Transverse colon (tissue), 4 donors: ENCODE measurements around the gene PYGB. TPM values are rescaled to one million over a fixed set of nuclear protein-coding genes. Genes with fewer than 3 reads are reported as not detected.

Experiments
- DNase-seq: peaks from one replicate; pipeline ENCODE4 v3.0.0-alpha.2; 2019
- H3K27ac ChIP-seq, 4 donors: fragments of 200-600 bp; sonication (generic); 2 replicates each; pipeline ENCODE4 v1.5.1; 2016 to 2018; ENCODE audit warnings: inconsistent platforms in 4 of 4
- H3K27me3 ChIP-seq: fragments of 200-600 bp; sonication (generic); 2 replicates; pipeline ENCODE4 v1.5.1; 2017; ENCODE audit warnings: inconsistent platforms
- H3K36me3 ChIP-seq, 4 donors: fragments of 200-600 bp; sonication (generic); 2 replicates each; pipeline ENCODE4 v1.5.1; 2017 to 2019; ENCODE audit warnings: inconsistent platforms in 4 of 4
- H3K4me1 ChIP-seq, 4 donors: fragments of 200-600 bp; sonication (generic); 2 replicates each; pipeline ENCODE4 v1.5.1; 2017 to 2020; ENCODE audit warnings: inconsistent platforms in 4 of 4
- H3K4me3 ChIP-seq, 4 donors: fragments of 200-600 bp; sonication (generic); 1 replicate in 1 of 4; 2 replicates in 3 of 4; pipeline versions ENCODE4 v1.5.1 to v1.6.1; 2017 to 2019; ENCODE audit warnings: inconsistent platforms in 4 of 4
- H3K9me3 ChIP-seq, 2 donors: fragments of 200-600 bp; sonication (generic); 2 replicates each; pipeline ENCODE4 v1.5.1; 2017 to 2019; ENCODE audit warnings: inconsistent platforms in 2 of 2
- EP300 ChIP-seq: sonication (generic); formaldehyde crosslinking; IDR thresholded peaks from one replicate; pipeline ENCODE4 v1.6.1; 2017; ENCODE audit warnings: antibody characterized with exemption, low read depth
- POLR2A ChIP-seq: fragments of 450-650 bp; IDR thresholded peaks from one replicate; pipeline ENCODE4 v1.6.1; 2016; ENCODE audit warnings: antibody characterized with exemption, mild to moderate bottlenecking, moderate library complexity
- POLR2AphosphoS5 ChIP-seq, 3 donors: sonication (generic); formaldehyde crosslinking; IDR thresholded peaks; one replicate each; pipeline ENCODE4 v1.6.1; 2016; ENCODE audit warnings: antibody characterized with exemption in 3 of 3
- WGBS, 2 donors: methylation state at CpG; one replicate each; pipeline ENCODE4 v1.1.5; 2018; ENCODE audit warnings: low coverage in 1 of 2; 5-methylcytosine and 5-hydroxymethylcytosine counted together
- in situ Hi-C, 4 donors: fragments of 200-750 bp; cut with MboI; loops; one replicate each; pipeline versions ENCODE4 v1.15.0 to v1.15.1; 2017; ENCODE audit warnings: low sequenced_read_pairs in 3 of 4, low pct_ligation_motif_present in 1 of 4, low pct_unique_long_range_greater_than_20kb in 1 of 4
- intact Hi-C: fragments of 100-400 bp; cut with DNase I; formaldehyde crosslinking; loops from one replicate; pipeline ENCODE4 v1.15.1; 2023; ENCODE audit warnings: low total_unique reads
- total RNA-seq, 4 donors: library from RNA; depleted of rRNA; stranded (reverse); fragments of >200 nt; gene quantifications; one replicate each; pipeline ENCODE4 v1.1.0, GENCODE V29; 2016
- TF ChIP-seq, protein P1 (sequence below), 5 experiments: fragments of 200-600 bp in 3 of 5; fragments of 450-650 bp in 2 of 5; sonication (generic) in 3 of 5; IDR thresholded peaks; 1 replicate in 2 of 5; 2 replicates in 3 of 5; pipeline ENCODE4 v1.5.1; 2016 to 2017; ENCODE audit warnings: antibody characterized with exemption in 5 of 5, inconsistent platforms in 3 of 5, mild to moderate bottlenecking in 2 of 5, moderate library complexity in 1 of 5

The PYGB gene
- total RNA-seq, 4 donors from 2014 or later: 195 to 554 (median 359) TPM

- in situ Hi-C loops: no loop called here
- 79 to 93% methylated on average over 18 to 29 of the region's 29 CpGs for WGBS, 2 donors
- DNase-seq: no peak
- Histone ChIP-seq H3K9me3 (no peaks in the 10 kb centered on the region), H3K4me3 (no peak overlapping the region), H3K36me3 (peaks cover 0 to 6% (median under 1%) of the 10 kb centered on the region in 4 donors), H3K27ac (peak overlapping the region in 3 of 4 donors; percentile 7 to 48 (median 11)), H3K4me1 (peaks cover 8 to 26% (median 13%) of the 10 kb centered on the region in 4 donors), H3K27me3 (no peaks in the 10 kb centered on the region)
- TF ChIP-seq POLR2AphosphoS5 (IDR thresholded peaks at IDR 0.05): no peak
- no peak for TF ChIP-seq EP300
- TF ChIP-seq, protein P1, sequence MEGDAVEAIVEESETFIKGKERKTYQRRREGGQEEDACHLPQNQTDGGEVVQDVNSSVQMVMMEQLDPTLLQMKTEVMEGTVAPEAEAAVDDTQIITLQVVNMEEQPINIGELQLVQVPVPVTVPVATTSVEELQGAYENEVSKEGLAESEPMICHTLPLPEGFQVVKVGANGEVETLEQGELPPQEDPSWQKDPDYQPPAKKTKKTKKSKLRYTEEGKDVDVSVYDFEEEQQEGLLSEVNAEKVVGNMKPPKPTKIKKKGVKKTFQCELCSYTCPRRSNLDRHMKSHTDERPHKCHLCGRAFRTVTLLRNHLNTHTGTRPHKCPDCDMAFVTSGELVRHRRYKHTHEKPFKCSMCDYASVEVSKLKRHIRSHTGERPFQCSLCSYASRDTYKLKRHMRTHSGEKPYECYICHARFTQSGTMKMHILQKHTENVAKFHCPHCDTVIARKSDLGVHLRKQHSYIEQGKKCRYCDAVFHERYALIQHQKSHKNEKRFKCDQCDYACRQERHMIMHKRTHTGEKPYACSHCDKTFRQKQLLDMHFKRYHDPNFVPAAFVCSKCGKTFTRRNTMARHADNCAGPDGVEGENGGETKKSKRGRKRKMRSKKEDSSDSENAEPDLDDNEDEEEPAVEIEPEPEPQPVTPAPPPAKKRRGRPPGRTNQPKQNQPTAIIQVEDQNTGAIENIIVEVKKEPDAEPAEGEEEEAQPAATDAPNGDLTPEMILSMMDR (IDR thresholded peaks at IDR 0.05): no peak
- no peak for TF ChIP-seq POLR2A
- intact Hi-C loops: no loop called here
Measured at GRCh38 chr20:25221592-25222460, 26.1 kb upstream of the PYGB start.

GRCh38 chr20:25222461-25223178 is 25.3 kb upstream of the PYGB start:
- Histone ChIP-seq H3K4me3 (no peak overlapping the region), H3K27me3 (no peaks in the 10 kb centered on the region), H3K36me3 (no peaks in the 10 kb centered on the region), H3K4me1 (peaks cover 12 to 34% (median 19%) of the 10 kb centered on the region in 4 donors), H3K9me3 (no peaks in the 10 kb centered on the region), H3K27ac (peak overlapping the region; percentile 7 to 15 (median 14))
- DNase-seq: no peak
- in situ Hi-C loops (no loop called here), intact Hi-C loops (no loop called here)
- WGBS, 2 donors: 71% methylated on average over 21 of the region's 21 CpGs; no CpG with 5 or more reads in 1 of the 2 donors
- TF ChIP-seq EP300 (no peak), POLR2AphosphoS5 (IDR thresholded peaks at IDR 0.05) (no peak), POLR2A (no peak)
- TF ChIP-seq, protein P1 (IDR thresholded peaks at IDR 0.05): no peak

DNA sequence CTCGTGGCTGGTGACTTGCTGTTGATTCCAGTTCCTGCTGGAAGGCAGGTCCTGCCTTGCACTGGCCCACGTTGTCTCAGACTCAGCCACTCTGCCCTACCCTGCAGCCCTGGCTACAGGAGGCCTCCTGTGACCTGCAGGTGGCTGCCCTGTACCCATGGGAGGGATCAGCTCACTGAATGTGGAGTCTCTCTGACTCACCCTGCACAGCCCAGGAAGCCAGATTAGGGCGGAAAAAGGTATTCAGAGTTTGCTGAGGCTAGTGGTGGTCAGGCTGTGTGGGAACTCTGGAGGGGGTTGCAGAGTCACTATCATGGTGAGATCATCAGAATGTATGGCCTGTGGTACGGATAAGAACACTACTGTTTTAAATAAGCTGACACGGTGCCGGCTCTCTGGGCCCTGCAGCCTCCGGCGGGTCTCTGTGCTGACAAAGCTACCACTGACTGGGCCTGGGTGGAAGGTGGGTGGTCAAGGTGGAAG is 24.7 kb upstream of the PYGB start:
- Histone ChIP-seq H3K4me1 (peaks cover 12 to 36% (median 19%) of the 10 kb centered on the region in 4 donors), H3K36me3 (no peaks in the 10 kb centered on the region), H3K9me3 (no peaks in the 10 kb centered on the region), H3K27me3 (no peaks in the 10 kb centered on the region), H3K27ac (peak overlapping the region in 3 of 4 donors; percentile 14 to 39 (median 24)), H3K4me3 (no peak overlapping the region)
- 63 to 80% methylated on average over 3 to 8 of the region's 8 CpGs for WGBS, 2 donors
- intact Hi-C loops (no loop called here), in situ Hi-C loops (no loop called here)
- TF ChIP-seq POLR2AphosphoS5 (IDR thresholded peaks at IDR 0.05) (peak in 2 of 3 donors; percentile 7 to 21), EP300 (no peak), POLR2A (no peak)
- TF ChIP-seq, protein P1 (IDR thresholded peaks at IDR 0.05): peak in 2 of 5 experiments; percentile 11 to 36
- DNase-seq: peak; percentile 71
